Osteocyte (in vitro differentiated cells): ENCODE data around the gene NKAIN2. TPM values are rescaled to one million over a fixed set of nuclear protein-coding genes. Genes with fewer than 3 reads are reported as not detected.

ENCODE experiments used
- DNase-seq: peaks from one replicate; pipeline ENCODE4 v3.0.0; 2021; ENCODE audit warnings: mixed read lengths; ENCODE audit not compliant: unreplicated experiment; ENCODE audit errors: extremely low spot score
- H3K27ac Mint-ChIP-seq: one replicate; pipeline ENCODE4 v1.8.0; 2021; ENCODE audit warnings: mild to moderate bottlenecking, mixed read lengths; ENCODE audit not compliant: unreplicated experiment
- H3K27me3 Mint-ChIP-seq: one replicate; pipeline ENCODE4 v1.8.0; 2021; ENCODE audit warnings: mixed read lengths; ENCODE audit not compliant: unreplicated experiment
- H3K36me3 Mint-ChIP-seq: one replicate; pipeline ENCODE4 v1.8.0; 2021; ENCODE audit warnings: mixed read lengths; ENCODE audit not compliant: unreplicated experiment
- H3K4me1 Mint-ChIP-seq: one replicate; pipeline ENCODE4 v1.8.0; 2021; ENCODE audit warnings: mixed read lengths; ENCODE audit not compliant: unreplicated experiment
- H3K4me3 Mint-ChIP-seq: one replicate; pipeline ENCODE4 v1.8.0; 2021; ENCODE audit warnings: mild to moderate bottlenecking, moderate library complexity, mixed read lengths; ENCODE audit not compliant: unreplicated experiment
- H3K9me3 Mint-ChIP-seq: one replicate; pipeline ENCODE4 v1.8.0; 2021; ENCODE audit warnings: mixed read lengths; ENCODE audit not compliant: unreplicated experiment
- CTCF ChIP-seq: fragments of 200-600 bp; sonication (generic); IDR thresholded peaks from 2 replicates; pipeline ENCODE4 v1.5.0; 2021; ENCODE audit warnings: antibody characterized with exemption, mild to moderate bottlenecking, moderate library complexity
- total RNA-seq: library from RNA; stranded (reverse); gene quantifications from 2 replicates; pipeline ENCODE4 v1.2.1, GENCODE V29; 2021

The NKAIN2 gene
- total RNA-seq, 1 donor from 2014 or later = 17.8 TPM

- no peaks in the 10 kb centered on the region for H3K9me3 Mint-ChIP-seq
- H3K27ac Mint-ChIP-seq = no peak overlapping the region
- no peaks in the 10 kb centered on the region for H3K27me3 Mint-ChIP-seq
- no peak for DNase-seq
- H3K4me3 Mint-ChIP-seq = no peak overlapping the region
- no peaks in the 10 kb centered on the region for H3K4me1 Mint-ChIP-seq
- TF ChIP-seq CTCF = no peak
- H3K36me3 Mint-ChIP-seq = no peaks in the 10 kb centered on the region
Measured at GRCh38 chr6:124254941-124255685, 451.4 kb downstream of the NKAIN2 start.

GRCh38 chr6:124260337-124260736, 456.7 kb downstream of the NKAIN2 start:
- Mint-ChIP-seq H3K9me3 (no peaks in the 10 kb centered on the region), H3K27ac (no peak overlapping the region), H3K27me3 (no peaks in the 10 kb centered on the region), H3K4me1 (no peaks in the 10 kb centered on the region), H3K4me3 (no peak overlapping the region), H3K36me3 (no peaks in the 10 kb centered on the region)
- no peak for DNase-seq
- TF ChIP-seq CTCF = no peak

GRCh38 chr6:124269733-124270132, 466.1 kb downstream of the NKAIN2 start:
- TF ChIP-seq CTCF = no peak
- Mint-ChIP-seq H3K9me3 (peaks cover 6% of the 10 kb centered on the region), H3K4me3 (no peak overlapping the region), H3K27me3 (no peaks in the 10 kb centered on the region), H3K27ac (no peak overlapping the region), H3K36me3 (peaks cover 2% of the 10 kb centered on the region), H3K4me1 (no peaks in the 10 kb centered on the region)
- no peak for DNase-seq

GRCh38 chr6:124273701-124274100, 470.0 kb downstream of the NKAIN2 start:
- no peak for DNase-seq
- TF ChIP-seq CTCF = no peak
- peaks cover 6% of the 10 kb centered on the region for H3K9me3 Mint-ChIP-seq
- peaks cover 3% of the 10 kb centered on the region for H3K4me1 Mint-ChIP-seq
- H3K27ac Mint-ChIP-seq = no peak overlapping the region
- H3K27me3 Mint-ChIP-seq = no peaks in the 10 kb centered on the region
- H3K4me3 Mint-ChIP-seq = no peak overlapping the region
- H3K36me3 Mint-ChIP-seq = peaks cover 2% of the 10 kb centered on the region

- no peak for TF ChIP-seq CTCF
- no peak for DNase-seq
- peaks cover 10% of the 10 kb centered on the region for H3K9me3 Mint-ChIP-seq
- no peaks in the 10 kb centered on the region for H3K27me3 Mint-ChIP-seq
- peaks cover 3% of the 10 kb centered on the region for H3K4me1 Mint-ChIP-seq
- no peak overlapping the region for H3K4me3 Mint-ChIP-seq
- H3K27ac Mint-ChIP-seq = no peak overlapping the region
- H3K36me3 Mint-ChIP-seq = peaks cover 3% of the 10 kb centered on the region
Measured at GRCh38 chr6:124282541-124282940, 478.9 kb downstream of the NKAIN2 start.
